CD4-positive, alpha-beta T cell treated with Interleukin-21 for 1 hour (primary cell): ENCODE measurements around the gene TAS2R8.
"Not testable (repeated sequence)": the region's sequence is repeated elsewhere in the genome, so short reads cannot be mapped to it uniquely, and the experiment has no call there.

Experiments used
- DNase-seq: peaks from one replicate; pipeline ENCODE4 v3.0.0-alpha.2; 2020

Gene TAS2R8, protein sequence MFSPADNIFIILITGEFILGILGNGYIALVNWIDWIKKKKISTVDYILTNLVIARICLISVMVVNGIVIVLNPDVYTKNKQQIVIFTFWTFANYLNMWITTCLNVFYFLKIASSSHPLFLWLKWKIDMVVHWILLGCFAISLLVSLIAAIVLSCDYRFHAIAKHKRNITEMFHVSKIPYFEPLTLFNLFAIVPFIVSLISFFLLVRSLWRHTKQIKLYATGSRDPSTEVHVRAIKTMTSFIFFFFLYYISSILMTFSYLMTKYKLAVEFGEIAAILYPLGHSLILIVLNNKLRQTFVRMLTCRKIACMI

GRCh38 chr12:10807186-10807585, at the start of gene TAS2R8:
TSS of gene TAS2R8 (minus strand) at chr12:10807286. CDS start at chr12:10806980, 306 bp downstream.
- DNase-seq: no peak

DNA sequence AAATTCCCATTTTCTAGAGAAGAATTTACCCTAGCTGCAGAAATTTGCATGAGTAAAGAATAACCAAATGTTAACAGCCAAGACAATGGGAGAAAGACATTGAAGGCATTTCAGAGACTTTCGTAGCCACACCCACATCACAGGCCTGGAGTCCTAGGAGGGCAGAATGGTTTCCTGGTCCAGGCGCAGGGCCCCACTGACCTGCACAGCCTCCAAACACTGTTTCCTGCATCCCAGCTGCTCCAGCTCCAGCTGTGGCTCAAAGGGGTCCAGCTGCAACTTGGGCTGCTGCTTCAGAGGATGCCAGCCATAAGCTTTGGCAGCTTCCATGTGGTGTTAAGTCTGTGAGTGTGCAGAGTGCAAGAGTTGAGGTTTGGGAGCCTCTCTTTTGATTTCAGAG, 48.7 kb upstream of the TAS2R8 start:
- no peak for DNase-seq

- no peak for DNase-seq
Measured at GRCh38 chr12:10853776-10854175, 46.7 kb upstream of the TAS2R8 start.

GRCh38 chr12:10851243-10851858, 44.3 kb upstream of the TAS2R8 start:
- DNase-seq: no peak

DNA sequence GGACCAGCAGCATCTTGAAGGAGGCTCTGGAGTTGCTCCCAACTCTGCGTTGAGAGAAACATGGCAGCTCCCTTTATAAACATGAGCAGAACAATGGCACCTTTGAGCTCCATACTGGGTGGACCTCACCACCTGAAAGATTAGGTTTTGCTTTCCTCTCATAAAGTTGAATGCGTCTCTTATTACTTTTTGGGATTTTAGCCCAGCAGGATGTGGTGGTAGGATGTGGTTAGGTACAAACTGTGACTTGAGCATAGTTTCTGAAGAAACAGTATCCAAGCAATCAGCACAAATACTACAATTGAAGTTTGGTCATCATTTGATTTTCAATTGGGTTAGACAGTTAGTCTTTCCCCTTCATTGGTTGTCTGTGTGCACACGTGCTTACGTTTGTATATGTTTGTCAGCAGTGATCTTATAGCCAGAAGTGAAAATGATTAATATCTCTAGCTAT, 42.4 kb upstream of the TAS2R8 start, which contains the start of gene PRR4:
Gene PRR4, minus strand, starts transcription at position 51 of the 454 bp plus-strand sequence. Its CDS starts 38 bp downstream, at position 13.
- peak; percentile 40 for DNase-seq

- DNase-seq: no peak
Measured at GRCh38 chr12:10847744-10848143, 40.7 kb upstream of the TAS2R8 start.

DNA sequence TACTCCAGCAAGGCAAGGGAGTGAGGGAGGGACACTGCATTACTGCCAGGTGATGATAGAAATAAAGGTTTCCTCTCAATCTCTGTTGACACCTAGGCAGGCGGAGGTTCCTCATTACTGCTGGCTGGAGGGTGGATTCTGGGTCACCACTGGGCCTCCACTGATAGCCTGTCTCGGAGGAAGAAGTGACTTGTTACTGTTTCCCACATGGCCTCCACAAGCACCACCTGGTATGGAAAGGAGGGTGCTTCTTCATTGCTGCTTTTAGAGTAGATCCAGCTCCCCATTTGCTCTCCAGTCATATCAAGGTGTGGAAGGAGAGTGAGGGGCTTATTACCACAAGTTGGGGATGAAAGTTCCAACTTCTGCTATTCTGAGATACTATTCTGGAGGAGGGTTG, 35.8 kb upstream of the TAS2R8 start:
- DNase-seq: no peak

- no peak for DNase-seq
Measured at GRCh38 chr12:10838461-10838860, 31.4 kb upstream of the TAS2R8 start.

DNA sequence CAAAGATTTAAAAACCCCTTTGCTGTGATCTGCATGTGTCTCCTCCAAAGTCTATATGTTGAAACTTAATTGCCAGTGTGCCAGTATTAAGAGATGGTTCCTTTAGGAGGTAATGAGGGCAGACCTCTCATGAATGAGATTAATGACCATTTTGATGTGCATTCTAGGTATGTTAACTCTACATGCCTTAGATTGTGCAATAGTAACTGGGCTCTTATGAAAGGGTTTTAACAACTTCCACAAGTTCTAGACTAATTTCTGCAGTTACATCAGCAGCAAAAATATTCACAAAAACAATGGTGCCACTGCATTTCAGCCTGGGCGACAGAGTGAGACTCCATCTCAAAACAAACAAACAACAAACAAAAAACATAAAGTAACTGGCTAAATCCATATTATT, 22.9 kb upstream of the TAS2R8 start:
- DNase-seq: no peak

- no peak for DNase-seq
Measured at GRCh38 chr12:10826258-10826657, 19.2 kb upstream of the TAS2R8 start, which contains the start of gene TAS2R10. TSS of gene TAS2R10 (minus strand) at chr12:10826358. CDS start at chr12:10826269, 89 bp downstream.

GRCh38 chr12:10824957-10825356, 17.9 kb upstream of the TAS2R8 start:
- DNase-seq: no peak

- DNase-seq: no peak
Measured at GRCh38 chr12:10811883-10812536, 4.9 kb upstream of the TAS2R8 start.

DNA sequence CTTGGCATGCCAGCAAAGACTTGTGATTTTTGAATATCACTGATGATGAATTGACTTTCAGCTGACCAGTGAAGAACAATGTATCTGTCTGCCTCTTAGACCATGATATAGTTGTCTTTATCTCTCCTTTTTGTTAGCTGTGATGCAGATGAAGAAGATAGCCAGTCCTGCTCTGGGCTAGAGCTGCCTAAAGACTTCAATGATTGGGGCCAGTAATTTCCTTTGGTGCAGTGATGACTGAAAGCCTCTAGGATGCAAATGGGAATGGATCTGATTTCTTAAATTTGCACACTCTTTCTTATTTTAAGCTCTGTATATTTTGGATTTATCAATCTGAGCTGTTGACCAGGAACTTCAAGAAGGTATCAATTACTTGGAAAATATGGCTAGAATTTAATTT, 3.0 kb upstream of the TAS2R8 start, which contains the start of gene TAS2R9:
Gene TAS2R9, minus strand, starts transcription at position 101 of the 400 bp plus-strand sequence. Its CDS starts 93 bp downstream, at position 8.
- no peak for DNase-seq

GRCh38 chr12:10802587-10802986, 4.5 kb downstream of the TAS2R8 start, which contains the start of gene TAS2R7:
TSS of gene TAS2R7 (minus strand) at chr12:10802627. CDS start at chr12:10802570, 57 bp downstream.
- no peak for DNase-seq

GRCh38 chr12:10801741-10802140, 5.3 kb downstream of the TAS2R8 start:
- DNase-seq: no peak

DNA sequence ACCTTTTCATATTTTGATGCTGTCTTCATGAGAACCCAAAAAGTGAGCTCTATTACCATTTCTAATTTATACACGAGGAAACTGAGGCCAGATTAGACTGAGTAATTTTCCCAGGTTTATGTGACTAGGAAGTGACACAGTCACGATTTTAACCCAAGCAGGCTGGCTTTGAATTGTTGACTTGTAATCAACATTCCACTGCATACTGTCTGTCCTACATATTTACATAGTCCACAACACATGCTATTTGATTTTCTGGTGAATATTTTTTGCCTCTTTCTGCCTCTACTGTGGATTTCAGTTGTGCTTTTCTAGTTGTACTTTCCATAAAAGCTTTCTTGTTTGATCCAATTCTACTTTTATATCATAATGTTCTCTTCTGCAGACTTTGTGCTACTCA, 12.9 kb downstream of the TAS2R8 start:
- no peak for DNase-seq

- not testable (repeated sequence) for DNase-seq
Measured at GRCh38 chr12:10791769-10792168, 15.3 kb downstream of the TAS2R8 start.

GRCh38 chr12:10783252-10783651, 23.8 kb downstream of the TAS2R8 start:
- no peak for DNase-seq

GRCh38 chr12:10779103-10779502, 28.0 kb downstream of the TAS2R8 start:
- no peak for DNase-seq

DNA sequence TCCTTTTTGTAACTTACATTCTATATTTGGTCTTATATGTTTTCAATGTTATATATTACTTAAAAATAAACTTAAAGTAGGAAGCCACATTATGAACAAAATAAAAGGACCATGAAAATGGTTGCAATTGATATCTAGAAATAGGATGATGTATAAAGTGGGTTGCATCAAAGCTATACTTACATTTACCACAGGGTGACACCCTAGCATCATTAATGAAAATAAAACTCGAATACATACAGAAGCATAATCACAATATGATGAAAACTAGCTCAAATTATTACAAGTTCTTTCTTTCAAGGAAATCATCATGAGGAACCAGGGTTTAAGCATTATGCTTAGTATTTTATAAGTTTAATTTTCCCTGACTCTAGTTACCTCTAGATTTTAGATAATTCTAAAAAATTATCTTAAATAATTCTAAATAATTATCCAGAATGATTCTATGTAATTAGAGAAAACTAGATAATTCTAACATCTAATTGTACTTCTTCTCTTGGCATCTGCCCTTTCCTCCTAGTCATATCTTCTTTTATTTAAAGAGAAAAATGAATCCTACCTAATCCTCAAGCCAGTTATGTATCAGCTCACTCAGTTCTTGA, 35.9 kb downstream of the TAS2R8 start:
- DNase-seq: peak; percentile 62

DNA sequence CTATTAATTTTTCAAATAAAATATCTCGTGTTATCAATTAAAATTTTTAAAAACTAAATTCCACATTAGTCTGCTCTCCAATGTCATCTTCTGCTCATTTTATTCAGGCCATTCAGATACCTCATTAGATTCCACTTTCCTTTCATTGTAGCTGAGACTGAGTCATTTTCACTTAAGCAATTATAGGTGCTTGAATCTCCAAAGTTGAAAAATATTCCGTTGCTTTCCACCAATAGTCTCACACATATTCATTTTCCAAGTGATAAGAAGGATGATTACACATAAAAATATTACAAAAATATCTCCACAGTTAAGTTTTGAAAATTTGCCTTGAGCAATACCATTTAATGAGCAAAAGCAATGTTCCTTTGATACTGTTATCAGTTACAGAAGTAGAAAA, 47.4 kb downstream of the TAS2R8 start:
- no peak for DNase-seq

GRCh38 chr12:10756194-10756593, 50.9 kb downstream of the TAS2R8 start:
- DNase-seq: no peak
